Right atrium auricular region (tissue), 2 donors: Measurements from ENCODE around the gene SEMA4D. TPM values are rescaled to one million over a fixed set of nuclear protein-coding genes. Genes with fewer than 3 reads are reported as not detected.

ENCODE experiments used
- DNase-seq: peaks from one replicate; pipeline ENCODE4 v3.0.0-alpha.2; 2019; ENCODE audit warnings: low spot score
- H3K27ac ChIP-seq, 2 donors: fragments of 200-600 bp; sonication (generic); 1 replicate in 1 of 2; 2 replicates in 1 of 2; pipeline ENCODE4 v1.5.1; 2016 to 2019
- H3K27me3 ChIP-seq, 2 donors: fragments of 200-600 bp; sonication (generic); one replicate each; pipeline versions ENCODE4 v1.5.1 to v1.6.0; 2017 to 2019
- H3K36me3 ChIP-seq: fragments of 200-600 bp; sonication (generic); one replicate; pipeline ENCODE4 v1.5.1; 2016
- H3K4me1 ChIP-seq, 2 donors: fragments of 200-600 bp; sonication (generic); one replicate each; pipeline versions ENCODE4 v1.5.1 to v1.6.0; 2017 to 2019
- H3K4me3 ChIP-seq, 2 donors: fragments of 200-600 bp; sonication (generic); 1 replicate in 1 of 2; 2 replicates in 1 of 2; pipeline ENCODE4 v1.5.1; 2017 to 2019; ENCODE audit warnings: mild to moderate bottlenecking in 1 of 2, moderate library complexity in 1 of 2
- H3K9me3 ChIP-seq, 2 donors: fragments of 200-600 bp; sonication (generic); one replicate each; pipeline ENCODE4 v1.5.1; 2019
- CTCF ChIP-seq, 2 donors: fragments of 200-600 bp; sonication (generic); IDR thresholded peaks; one replicate each; pipeline ENCODE4 v1.5.1; 2019; ENCODE audit warnings: antibody characterized with exemption in 2 of 2
- total RNA-seq, 2 donors: library from RNA; depleted of rRNA; stranded (reverse); fragments of >200 nt; gene quantifications; one replicate each; pipeline ENCODE4 v1.1.0, GENCODE V29; 2016

Gene SEMA4D
- total RNA-seq, 2 donors from 2014 or later, result 14.6 to 22.1 TPM

GRCh38 chr9:89342948-89343347 lies 155.0 kb downstream of the SEMA4D start:
- Histone ChIP-seq H3K9me3 (no peaks in the 10 kb centered on the region), H3K4me1 (no peaks in the 10 kb centered on the region), H3K36me3 (peaks cover 92% of the 10 kb centered on the region), H3K27me3 (no peaks in the 10 kb centered on the region), H3K4me3 (no peak overlapping the region), H3K27ac (no peak overlapping the region)
- DNase-seq, result no peak
- no peak for TF ChIP-seq CTCF (IDR thresholded peaks at IDR 0.05)

GRCh38 chr9:89342213-89342612 lies 155.7 kb downstream of the SEMA4D start:
- H3K27ac ChIP-seq, result no peak overlapping the region
- no peak for DNase-seq
- H3K4me3 ChIP-seq, result no peak overlapping the region
- H3K27me3 ChIP-seq, result no peaks in the 10 kb centered on the region
- peaks cover 90% of the 10 kb centered on the region for H3K36me3 ChIP-seq
- no peaks in the 10 kb centered on the region for H3K9me3 ChIP-seq
- H3K4me1 ChIP-seq, result no peaks in the 10 kb centered on the region
- TF ChIP-seq CTCF (IDR thresholded peaks at IDR 0.05), result no peak

- H3K27me3 ChIP-seq, result no peaks in the 10 kb centered on the region
- TF ChIP-seq CTCF (IDR thresholded peaks at IDR 0.05), result no peak
- H3K9me3 ChIP-seq, result no peaks in the 10 kb centered on the region
- H3K27ac ChIP-seq, result no peak overlapping the region
- no peak for DNase-seq
- H3K4me1 ChIP-seq, result no peaks in the 10 kb centered on the region
- H3K4me3 ChIP-seq, result no peak overlapping the region
- peaks cover 79% of the 10 kb centered on the region for H3K36me3 ChIP-seq
These were observed 157.6 kb downstream of the SEMA4D start for GRCh38 chr9:89340332-89340731.

DNA sequence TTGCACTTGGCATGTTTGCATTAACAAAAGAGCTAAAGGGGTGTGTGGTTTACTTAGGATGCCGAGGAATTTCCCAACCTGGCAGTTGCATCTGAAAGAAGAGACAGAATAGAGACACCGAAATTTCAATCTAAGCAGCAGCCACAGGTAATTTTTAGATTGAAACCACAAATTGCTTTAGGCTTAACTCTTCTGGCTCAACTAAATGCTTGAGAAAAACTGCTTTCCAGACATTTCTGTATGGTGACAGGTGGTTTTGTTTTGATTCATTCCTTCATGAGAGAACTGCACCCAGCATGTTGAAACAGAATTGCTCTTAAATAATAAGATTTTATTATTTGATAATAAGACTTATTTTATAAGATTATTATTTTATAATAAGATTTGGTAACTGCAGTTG lies 158.1 kb downstream of the SEMA4D start:
- H3K36me3 ChIP-seq, result peaks cover 76% of the 10 kb centered on the region
- no peaks in the 10 kb centered on the region for H3K9me3 ChIP-seq
- H3K4me1 ChIP-seq, result no peaks in the 10 kb centered on the region
- no peak for TF ChIP-seq CTCF (IDR thresholded peaks at IDR 0.05)
- H3K4me3 ChIP-seq, result no peak overlapping the region
- H3K27me3 ChIP-seq, result no peaks in the 10 kb centered on the region
- H3K27ac ChIP-seq, result no peak overlapping the region
- no peak for DNase-seq

- H3K27ac ChIP-seq, result no peak overlapping the region
- H3K4me3 ChIP-seq, result no peak overlapping the region
- H3K4me1 ChIP-seq, result no peaks in the 10 kb centered on the region
- H3K9me3 ChIP-seq, result no peaks in the 10 kb centered on the region
- H3K36me3 ChIP-seq, result peaks cover 89% of the 10 kb centered on the region
- no peaks in the 10 kb centered on the region for H3K27me3 ChIP-seq
- TF ChIP-seq CTCF (IDR thresholded peaks at IDR 0.05), result no peak
- DNase-seq, result no peak
These were observed 167.4 kb downstream of the SEMA4D start for GRCh38 chr9:89330513-89330912.

- Histone ChIP-seq H3K9me3 (no peaks in the 10 kb centered on the region), H3K27ac (no peak overlapping the region), H3K36me3 (peaks cover 89% of the 10 kb centered on the region), H3K4me1 (no peaks in the 10 kb centered on the region), H3K4me3 (no peak overlapping the region), H3K27me3 (no peaks in the 10 kb centered on the region)
- TF ChIP-seq CTCF (IDR thresholded peaks at IDR 0.05), result no peak
- no peak for DNase-seq
These were observed 168.0 kb downstream of the SEMA4D start for GRCh38 chr9:89329917-89330316.
